Stimulated activated CD8-positive, alpha-beta memory T cell treated with anti-CD3 and anti-CD28 coated beads, Interleukin-4, amount 100 ng/mL, for 1 hour (primary cell): Measurements from ENCODE around the gene PNRC1.
"Not testable (repeated sequence)": the region's sequence is repeated elsewhere in the genome, so short reads cannot be mapped to it uniquely, and the experiment has no call there.

Source experiments
- DNase-seq, 2 donors: peaks; one replicate each; pipeline ENCODE4 v3.0.0-alpha.2; 2020; ENCODE audit warnings: low read depth in 2 of 2, low spot score in 1 of 2

The PNRC1 gene

DNA sequence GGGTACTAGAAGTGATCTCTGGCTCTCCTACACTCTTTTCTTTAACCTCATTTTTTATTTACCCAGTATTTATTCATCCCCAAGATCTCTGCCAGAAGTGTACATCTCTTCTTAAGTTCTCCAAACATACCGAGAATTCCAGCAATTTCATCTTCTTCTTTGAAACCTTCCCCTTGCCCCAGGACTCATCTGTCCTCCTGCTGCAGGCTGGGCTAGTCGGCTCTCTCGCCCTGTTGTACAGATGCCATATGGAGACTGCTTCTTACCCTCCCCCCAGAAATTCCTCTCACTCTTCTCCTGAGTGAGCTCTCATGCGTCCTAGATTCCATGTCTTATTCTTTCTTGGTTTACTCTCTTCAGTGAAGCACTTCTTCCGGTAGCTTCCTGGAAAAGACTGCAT lies 21.9 kb upstream of the PNRC1 start:
- DNase-seq = no peak

DNA sequence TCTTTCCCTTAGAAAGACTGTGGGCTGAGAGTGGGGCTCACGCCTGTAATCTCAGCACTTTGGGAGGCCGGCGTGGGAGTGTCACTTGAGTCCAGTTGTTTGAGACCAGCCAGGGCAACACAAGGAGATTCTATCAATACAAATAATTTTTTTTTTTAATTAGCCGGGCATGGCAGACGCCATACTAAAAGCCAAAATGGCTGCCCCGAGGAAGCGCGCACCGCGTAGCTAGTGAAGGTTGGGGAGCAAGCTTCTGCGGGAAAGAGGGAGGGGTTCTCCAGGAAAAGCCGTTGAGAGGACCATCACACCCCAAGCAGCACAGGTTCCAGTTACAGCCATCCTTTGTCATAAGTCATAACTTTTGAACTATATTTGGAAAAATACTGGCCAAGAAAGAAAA lies 21.3 kb upstream of the PNRC1 start:
- DNase-seq = no peak

DNA sequence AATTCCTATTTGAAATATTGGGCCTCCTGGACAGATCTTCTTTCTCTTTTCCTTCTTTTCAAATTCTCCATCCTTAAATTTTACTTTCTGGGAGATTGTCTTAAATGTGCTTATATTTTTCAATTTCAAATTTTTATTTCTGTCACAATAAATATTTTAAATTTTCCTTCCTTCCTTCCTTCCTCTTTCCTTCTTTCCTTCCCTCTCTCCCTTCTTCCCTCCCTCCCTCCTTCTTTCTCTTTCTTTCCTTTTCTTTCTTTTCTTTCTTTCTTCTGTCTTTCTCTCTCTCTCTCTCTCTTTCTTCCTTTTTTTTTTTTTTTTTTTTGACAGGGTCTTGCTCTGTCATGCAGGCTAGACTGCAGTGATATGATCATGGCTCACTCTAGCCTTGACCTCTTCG lies 16.7 kb upstream of the PNRC1 start:
- no peak for DNase-seq

- not testable (repeated sequence) for DNase-seq
Measured at GRCh38 chr6:89064931-89065330, 15.6 kb upstream of the PNRC1 start.

GRCh38 chr6:89066121-89066520 lies 14.4 kb upstream of the PNRC1 start:
- DNase-seq = not testable (repeated sequence)

GRCh38 chr6:89066940-89067646 lies 13.5 kb upstream of the PNRC1 start:
- DNase-seq = no peak

GRCh38 chr6:89067796-89068195 lies 12.8 kb upstream of the PNRC1 start:
- DNase-seq = no peak

DNA sequence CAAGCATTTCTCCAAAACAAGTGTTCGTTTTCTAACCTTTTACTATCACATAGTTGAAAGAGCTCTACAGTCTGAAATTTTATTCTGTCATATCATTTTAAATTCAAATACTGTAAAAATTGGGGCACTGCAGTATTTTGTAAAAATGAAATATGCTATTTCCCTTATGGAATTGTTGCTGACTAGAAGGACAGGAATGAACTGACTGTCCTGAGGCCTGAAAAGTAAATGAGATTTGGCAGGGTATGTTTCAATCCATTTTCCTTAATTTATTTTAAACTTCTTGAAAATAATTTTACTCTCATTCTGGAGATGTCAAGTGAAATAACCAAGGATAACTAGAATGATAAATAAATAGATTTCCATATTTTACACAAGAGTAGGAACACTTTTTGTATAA lies 11.9 kb upstream of the PNRC1 start:
- DNase-seq = no peak

- DNase-seq = no peak
Measured at GRCh38 chr6:89069536-89070163, 10.9 kb upstream of the PNRC1 start.

GRCh38 chr6:89071036-89071435 lies 9.5 kb upstream of the PNRC1 start:
- DNase-seq = no peak

- no peak for DNase-seq
Measured at GRCh38 chr6:89073014-89073620, 7.4 kb upstream of the PNRC1 start.

DNA sequence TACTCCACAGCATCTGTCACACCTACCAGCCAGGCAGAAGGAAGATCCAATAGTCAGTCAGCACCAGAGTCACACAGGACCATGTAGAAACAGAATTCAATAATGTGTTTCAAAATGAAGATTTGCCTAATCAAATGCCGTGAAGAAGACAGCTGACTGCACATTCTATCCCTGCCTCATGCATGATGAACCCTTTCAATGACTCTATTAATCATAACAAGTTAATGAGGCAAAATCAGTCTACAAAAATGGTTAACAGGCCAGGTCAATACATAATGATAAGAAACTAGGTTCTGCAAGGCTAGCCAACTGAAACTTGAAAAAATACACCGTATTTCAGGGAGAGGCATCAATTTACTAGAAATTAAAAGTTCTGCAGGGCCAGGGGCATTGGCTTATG lies 6.7 kb upstream of the PNRC1 start:
- no peak for DNase-seq

- peak in 1 of 2 donors; percentile 25 for DNase-seq
Measured at GRCh38 chr6:89079511-89080234, 878 bp upstream of the PNRC1 start.

DNA sequence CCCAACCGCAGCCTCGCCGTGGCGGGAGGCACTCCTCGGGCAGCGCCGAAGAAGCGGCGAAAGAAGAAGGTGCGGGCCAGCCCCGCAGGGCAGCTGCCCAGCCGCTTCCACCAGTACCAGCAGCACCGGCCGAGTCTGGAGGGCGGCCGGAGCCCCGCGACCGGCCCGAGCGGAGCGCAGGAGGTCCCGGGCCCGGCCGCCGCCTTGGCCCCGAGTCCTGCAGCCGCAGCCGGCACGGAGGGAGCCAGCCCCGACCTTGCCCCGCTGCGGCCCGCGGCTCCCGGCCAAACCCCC lies 525 bp downstream of the PNRC1 start:
- DNase-seq = no peak

GRCh38 chr6:89081423-89082322 lies 1.1 kb downstream of the PNRC1 start:
- peak; percentile 96 to 99 for DNase-seq

- no peak for DNase-seq
Measured at GRCh38 chr6:89082486-89082891, 1.9 kb downstream of the PNRC1 start.

DNA sequence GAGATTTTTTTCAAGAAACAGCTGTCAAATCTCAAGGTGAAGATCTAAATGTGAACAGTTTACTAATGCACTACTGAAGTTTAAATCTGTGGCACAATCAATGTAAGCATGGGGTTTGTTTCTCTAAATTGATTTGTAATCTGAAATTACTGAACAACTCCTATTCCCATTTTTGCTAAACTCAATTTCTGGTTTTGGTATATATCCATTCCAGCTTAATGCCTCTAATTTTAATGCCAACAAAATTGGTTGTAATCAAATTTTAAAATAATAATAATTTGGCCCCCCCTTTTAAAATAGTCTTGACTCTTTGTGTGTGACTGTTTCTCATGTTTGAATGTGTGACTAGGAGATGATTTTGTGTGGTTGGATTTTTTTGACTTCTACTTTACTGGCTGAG lies 4.0 kb downstream of the PNRC1 start:
- no peak for DNase-seq

DNA sequence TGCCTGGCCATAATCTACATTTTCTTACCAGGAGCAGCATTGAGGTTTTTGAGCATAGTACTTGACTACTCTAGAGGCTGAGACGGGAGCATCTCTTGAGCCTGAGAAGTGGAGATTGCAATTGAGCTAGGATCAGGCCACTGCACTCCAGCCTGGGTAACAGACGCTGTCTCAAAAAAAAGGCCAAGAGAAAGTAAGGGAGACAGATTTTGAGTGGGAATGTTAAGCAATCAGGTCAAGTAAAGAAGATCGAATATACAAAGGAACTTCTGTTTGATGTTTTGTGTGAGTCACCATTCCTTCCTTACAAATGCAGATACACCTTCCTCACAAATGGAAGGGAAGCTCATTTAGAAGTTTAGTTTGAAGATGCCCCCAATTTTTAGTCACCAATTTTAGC lies 4.4 kb downstream of the PNRC1 start:
- no peak for DNase-seq

DNA sequence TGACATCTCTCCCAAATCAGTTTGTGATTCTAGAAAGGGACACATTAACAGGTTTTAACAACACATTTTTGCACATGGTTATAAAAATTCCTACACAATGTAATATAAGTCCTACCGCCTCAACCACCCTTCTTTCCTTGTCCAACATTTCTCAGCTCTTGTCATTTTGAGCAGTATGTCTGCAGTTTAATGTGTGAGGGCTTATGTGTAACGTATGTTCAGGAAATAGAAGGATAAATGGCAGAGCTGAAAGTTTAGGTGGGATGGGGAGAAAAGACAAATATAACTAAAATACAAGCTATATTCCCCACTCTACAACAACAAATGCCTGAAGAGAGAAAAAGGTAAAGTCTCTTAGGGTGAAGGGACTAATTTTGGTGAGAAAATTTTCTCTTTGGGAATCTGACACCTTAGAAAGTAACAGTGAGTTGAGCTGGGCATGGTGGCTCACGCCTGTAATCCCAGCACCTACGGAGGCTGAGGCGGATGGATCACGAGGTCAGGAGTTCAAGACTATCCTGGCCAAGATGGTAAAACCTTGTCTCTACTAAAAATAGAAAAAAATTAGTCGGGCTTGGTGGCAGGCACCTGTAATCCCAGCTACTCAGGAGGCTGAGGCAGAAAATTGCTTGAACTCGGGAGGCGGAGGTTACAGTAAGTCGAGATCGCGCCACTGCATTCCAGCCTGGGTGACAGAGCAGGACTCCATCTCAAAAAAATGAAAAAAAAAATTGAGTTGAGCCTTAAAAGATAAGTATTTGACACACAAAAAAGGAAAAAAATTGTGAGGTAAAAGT lies 5.1 kb downstream of the PNRC1 start:
- DNase-seq = no peak

DNA sequence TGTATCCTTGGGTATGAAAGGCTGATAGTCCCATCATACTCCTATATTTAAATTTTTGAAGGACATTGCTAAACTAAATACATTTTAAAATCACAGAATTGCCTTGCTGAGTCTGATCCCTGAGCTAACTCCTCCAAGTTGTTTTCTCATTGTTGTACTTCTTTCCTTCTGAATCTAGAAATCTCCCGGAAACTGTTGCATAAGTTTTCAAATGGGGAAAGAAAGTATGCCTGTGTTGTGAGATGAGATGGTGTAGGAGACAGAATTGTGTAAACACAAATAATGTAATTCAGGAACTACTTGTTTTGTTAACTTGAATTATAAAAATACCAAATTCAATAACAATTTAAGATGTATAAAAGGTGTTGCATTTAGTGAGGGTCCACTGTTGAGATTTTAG lies 7.3 kb downstream of the PNRC1 start:
- DNase-seq = no peak
